Gastrocnemius medialis (tissue), 4 donors: ENCODE measurements around the gene ADAM23. TPM values are rescaled to one million over a fixed set of nuclear protein-coding genes. Genes with fewer than 3 reads are reported as not detected.

Experiments
- ATAC-seq, 2 donors: fragments of 150-250 bp; one replicate each; pipeline ENCODE4 v1.9.1; 2016
- DNase-seq, 2 donors: peaks; one replicate each; pipeline ENCODE4 v3.0.0-alpha.2; 2019
- H3K27ac ChIP-seq, 4 donors: fragments of 200-600 bp; sonication (generic); 1 replicate in 1 of 4; 2 replicates in 3 of 4; pipeline ENCODE4 v1.5.1; 2016 to 2018; ENCODE audit warnings: mild to moderate bottlenecking in 2 of 4, moderate library complexity in 1 of 4
- H3K27me3 ChIP-seq, 3 donors: fragments of 200-600 bp; sonication (generic) in 2 of 3; 1 replicate in 1 of 3; 2 replicates in 2 of 3; pipeline versions ENCODE4 v1.5.1 to v1.6.0; 2016 to 2019; ENCODE audit warnings: mild to moderate bottlenecking in 1 of 3, moderate library complexity in 1 of 3
- H3K36me3 ChIP-seq, 2 donors: fragments of 200-600 bp; sonication (generic) in 1 of 2; one replicate each; pipeline ENCODE4 v1.5.1; 2017 to 2018
- H3K4me1 ChIP-seq, 2 donors: fragments of 200-600 bp; sonication (generic) in 1 of 2; one replicate each; pipeline ENCODE4 v1.5.1; 2016 to 2017; ENCODE audit warnings: mild to moderate bottlenecking in 2 of 2
- H3K4me3 ChIP-seq, 4 donors: fragments of 200-600 bp; sonication (generic) in 3 of 4; 1 replicate in 1 of 4; 2 replicates in 3 of 4; pipeline ENCODE4 v1.5.1; 2016 to 2019; ENCODE audit warnings: mild to moderate bottlenecking in 2 of 4
- H3K9me3 ChIP-seq, 3 donors: fragments of 200-600 bp; sonication (generic) in 2 of 3; 1 replicate in 1 of 3; 2 replicates in 2 of 3; pipeline ENCODE4 v1.5.1; 2016 to 2019
- CTCF ChIP-seq, 5 experiments: fragments of 450-650 bp in 3 of 5; fragments of 200-600 bp in 2 of 5; sonication (generic) in 2 of 5; IDR thresholded peaks in 4 of 5; conservative IDR thresholded peaks in 1 of 5; 1 replicate in 4 of 5; 2 replicates in 1 of 5; pipeline ENCODE4 v1.5.1; 2016 to 2019; ENCODE audit warnings: antibody characterized with exemption in 5 of 5, mild to moderate bottlenecking in 3 of 5, moderate library complexity in 3 of 5
- POLR2A ChIP-seq, 2 donors: fragments of 450-650 bp; IDR thresholded peaks; one replicate each; pipeline ENCODE4 v1.6.1; 2017; ENCODE audit warnings: antibody characterized with exemption in 2 of 2, mild to moderate bottlenecking in 2 of 2, moderate library complexity in 2 of 2
- in situ Hi-C, 4 donors: fragments of 200-750 bp; cut with MboI; loops; one replicate each; pipeline versions ENCODE4 v1.15.0 to v1.8.0; 2017; ENCODE audit warnings: low sequenced_read_pairs in 4 of 4
- intact Hi-C: fragments of 100-400 bp; cut with DNase I; formaldehyde crosslinking; loops from one replicate; pipeline ENCODE4 v1.15.1; 2023; ENCODE audit warnings: low total_unique reads
- total RNA-seq, 4 donors: library from RNA; depleted of rRNA; stranded (reverse); fragments of >200 nt; gene quantifications; one replicate each; pipeline versions ENCODE4 v1.1.0 to v1.2.3, GENCODE V29; 2016

The ADAM23 gene
- total RNA-seq, 4 donors from 2014 or later = 0.65 to 2.4 (median 1.6) TPM

GRCh38 chr2:206432193-206433082 lies 10.9 kb upstream of the ADAM23 start:
- no peaks in the 10 kb centered on the region for H3K4me1 ChIP-seq
- in situ Hi-C loops = no loop called here
- H3K27ac ChIP-seq = no peak overlapping the region
- H3K27me3 ChIP-seq = no peaks in the 10 kb centered on the region
- DNase-seq = no peak
- intact Hi-C loops = no loop called here
- ATAC-seq = no peak
- H3K9me3 ChIP-seq = no peaks in the 10 kb centered on the region
- no peaks in the 10 kb centered on the region for H3K36me3 ChIP-seq
- H3K4me3 ChIP-seq = no peak overlapping the region
- TF ChIP-seq POLR2A (IDR thresholded peaks at IDR 0.05) (no peak), CTCF (IDR thresholded peaks at IDR 0.05 in 4 of 5, conservative IDR thresholded peaks at IDR 0.05 in 1 of 5) (no peak)

GRCh38 chr2:206433190-206433589 lies 10.1 kb upstream of the ADAM23 start:
- H3K36me3 ChIP-seq = no peaks in the 10 kb centered on the region
- ATAC-seq = no peak
- no peaks in the 10 kb centered on the region for H3K4me1 ChIP-seq
- H3K9me3 ChIP-seq = no peaks in the 10 kb centered on the region
- H3K27me3 ChIP-seq = no peaks in the 10 kb centered on the region
- TF ChIP-seq POLR2A (IDR thresholded peaks at IDR 0.05) (no peak), CTCF (IDR thresholded peaks at IDR 0.05 in 4 of 5, conservative IDR thresholded peaks at IDR 0.05 in 1 of 5) (no peak)
- no peak overlapping the region for H3K27ac ChIP-seq
- intact Hi-C loops (no loop called here), in situ Hi-C loops (no loop called here)
- H3K4me3 ChIP-seq = no peak overlapping the region
- DNase-seq = no peak

GRCh38 chr2:206433686-206434085 lies 9.6 kb upstream of the ADAM23 start:
- H3K27ac ChIP-seq = no peak overlapping the region
- intact Hi-C loops (no loop called here), in situ Hi-C loops (no loop called here)
- no peaks in the 10 kb centered on the region for H3K4me1 ChIP-seq
- TF ChIP-seq POLR2A (IDR thresholded peaks at IDR 0.05) (no peak), CTCF (IDR thresholded peaks at IDR 0.05 in 4 of 5, conservative IDR thresholded peaks at IDR 0.05 in 1 of 5) (no peak)
- no peaks in the 10 kb centered on the region for H3K27me3 ChIP-seq
- H3K36me3 ChIP-seq = no peaks in the 10 kb centered on the region
- no peak for DNase-seq
- no peak overlapping the region for H3K4me3 ChIP-seq
- no peaks in the 10 kb centered on the region for H3K9me3 ChIP-seq
- no peak for ATAC-seq

GRCh38 chr2:206435742-206436141 lies 7.6 kb upstream of the ADAM23 start:
- DNase-seq (no peak), ATAC-seq (no peak)
- H3K4me3 ChIP-seq = no peak overlapping the region
- TF ChIP-seq CTCF (IDR thresholded peaks at IDR 0.05 in 4 of 5, conservative IDR thresholded peaks at IDR 0.05 in 1 of 5) (no peak), POLR2A (IDR thresholded peaks at IDR 0.05) (no peak)
- intact Hi-C loops = no loop called here
- in situ Hi-C loops = no loop called here
- no peaks in the 10 kb centered on the region for H3K27me3 ChIP-seq
- H3K27ac ChIP-seq = no peak overlapping the region
- H3K36me3 ChIP-seq = no peaks in the 10 kb centered on the region
- H3K4me1 ChIP-seq = no peaks in the 10 kb centered on the region
- H3K9me3 ChIP-seq = no peaks in the 10 kb centered on the region
